Cardiac muscle cell (in vitro differentiated cells and primary cell): ENCODE data around the gene RAD23B. TPM values are rescaled to one million over a fixed set of nuclear protein-coding genes. Genes with fewer than 3 reads are reported as not detected.
A peak's percentile ranks its signal among the peaks of the same experiment; 100 is the strongest.

ENCODE experiments used
- DNase-seq, 2 donors: peaks; one replicate each; pipeline versions ENCODE4 v3.0.0 to v3.0.0-alpha.2; 2010 to 2017; ENCODE audit warnings: low read depth in 1 of 2, low spot score in 1 of 2
- H3K27ac ChIP-seq: fragments of 200-600 bp; sonication (generic); 2 replicates; pipeline ENCODE4 v1.5.1; 2016
- H3K27me3 ChIP-seq: fragments of 200-600 bp; sonication (generic); 2 replicates; pipeline ENCODE4 v1.6.0; 2016; ENCODE audit warnings: control low read depth
- H3K36me3 ChIP-seq: fragments of 200-600 bp; sonication (generic); 2 replicates; pipeline ENCODE4 v1.5.1; 2016; ENCODE audit warnings: control low read depth
- H3K4me1 ChIP-seq: fragments of 200-600 bp; sonication (generic); 2 replicates; pipeline ENCODE4 v1.8.1; 2017; ENCODE audit warnings: low read depth, mild to moderate bottlenecking, mixed run types
- H3K4me3 ChIP-seq: fragments of 200-600 bp; sonication (generic); 2 replicates; pipeline ENCODE4 v1.5.1; 2016; ENCODE audit warnings: mild to moderate bottlenecking
- H3K9me3 ChIP-seq: fragments of 200-600 bp; sonication (generic); 2 replicates; pipeline ENCODE4 v1.5.1; 2017; ENCODE audit warnings: low read depth, mild to moderate bottlenecking, control low read depth
- CTCF ChIP-seq: IDR thresholded peaks from 2 replicates; pipeline ENCODE4 v1.5.1; 2012; ENCODE audit warnings: low read depth, mild to moderate bottlenecking, low read length
- polyA plus RNA-seq: library from polyadenylated mRNA; unstranded; fragments of >200 nt; fragmentation: Nextera tagmentation; extraction: Ambion mirVana; gene quantifications from 2 replicates; pipeline ENCODE4 v1.2.1, GENCODE V29; 2016
- total RNA-seq: library from RNA; depleted of rRNA; stranded (reverse); fragments of >200 nt; gene quantifications from 2 replicates; pipeline ENCODE4 v1.2.3, GENCODE V29; 2016

The RAD23B gene
- total RNA-seq: 84.7 and 88.5 TPM in 2 replicates
- 11.7 and 13.6 TPM in 2 replicates for polyA plus RNA-seq

GRCh38 chr9:107282759-107283622, at the start of gene RAD23B:
Gene RAD23B (plus strand): TSS chr9:107283279. CDS start chr9:107283630, 351 bp downstream.
- no peaks in the 10 kb centered on the region for H3K36me3 ChIP-seq
- peak; percentile 99 for DNase-seq
- peak within 1 kb of the TSS; percentile 84 for H3K4me3 ChIP-seq
- H3K27ac ChIP-seq: peak within 1 kb of the TSS; percentile 99
- no peak for TF ChIP-seq CTCF
- peaks cover 8% of the 10 kb centered on the region for H3K4me1 ChIP-seq
- H3K27me3 ChIP-seq: no peaks in the 10 kb centered on the region
- no peaks in the 10 kb centered on the region for H3K9me3 ChIP-seq

- TF ChIP-seq CTCF: no peak
- Histone ChIP-seq H3K4me1 (no peaks in the 10 kb centered on the region), H3K27me3 (no peaks in the 10 kb centered on the region), H3K36me3 (no peaks in the 10 kb centered on the region), H3K27ac (no peak overlapping the region), H3K9me3 (no peaks in the 10 kb centered on the region), H3K4me3 (no peak overlapping the region)
- DNase-seq: no peak
These were observed 47.2 kb upstream of the RAD23B start for GRCh38 chr9:107235765-107236442.

- TF ChIP-seq CTCF: no peak
- peak in 1 of 2 donors; percentile 27 for DNase-seq
These were observed 45.2 kb upstream of the RAD23B start for GRCh38 chr9:107237873-107238272.

GRCh38 chr9:107239474-107239873, 43.6 kb upstream of the RAD23B start:
- H3K27me3 ChIP-seq: no peaks in the 10 kb centered on the region
- no peaks in the 10 kb centered on the region for H3K36me3 ChIP-seq
- TF ChIP-seq CTCF: peak; percentile 32
- DNase-seq: peak in 1 of 2 donors; percentile 40
- H3K4me1 ChIP-seq: no peaks in the 10 kb centered on the region
- no peak overlapping the region for H3K4me3 ChIP-seq
- H3K27ac ChIP-seq: no peak overlapping the region
- no peaks in the 10 kb centered on the region for H3K9me3 ChIP-seq

More at GRCh38 chr9:107237873-107238272, 45.2 kb upstream of the RAD23B start:
- Histone ChIP-seq H3K27ac (no peak overlapping the region), H3K27me3 (no peaks in the 10 kb centered on the region), H3K4me3 (no peak overlapping the region), H3K9me3 (no peaks in the 10 kb centered on the region), H3K4me1 (no peaks in the 10 kb centered on the region), H3K36me3 (no peaks in the 10 kb centered on the region)

GRCh38 chr9:107240260-107240659, 42.8 kb upstream of the RAD23B start:
- Histone ChIP-seq H3K4me3 (no peak overlapping the region), H3K36me3 (no peaks in the 10 kb centered on the region), H3K27ac (no peak overlapping the region), H3K9me3 (no peaks in the 10 kb centered on the region), H3K4me1 (no peaks in the 10 kb centered on the region), H3K27me3 (no peaks in the 10 kb centered on the region)
- no peak for TF ChIP-seq CTCF
- no peak for DNase-seq
